Transverse colon (tissue), 4 donors: ENCODE measurements around the gene P4HA1.

Source experiments
- CTCF ChIP-seq, 5 experiments: fragments of 200-600 bp in 3 of 5; fragments of 450-650 bp in 2 of 5; sonication (generic) in 3 of 5; IDR thresholded peaks; 1 replicate in 2 of 5; 2 replicates in 3 of 5; pipeline ENCODE4 v1.5.1; 2016 to 2017; ENCODE audit warnings: antibody characterized with exemption in 5 of 5, inconsistent platforms in 3 of 5, mild to moderate bottlenecking in 2 of 5, moderate library complexity in 1 of 5
- POLR2AphosphoS5 ChIP-seq, 3 donors: sonication (generic); formaldehyde crosslinking; IDR thresholded peaks; one replicate each; pipeline ENCODE4 v1.6.1; 2016; ENCODE audit warnings: antibody characterized with exemption in 3 of 3

- TF ChIP-seq CTCF (IDR thresholded peaks at IDR 0.05) (no peak), POLR2AphosphoS5 (IDR thresholded peaks at IDR 0.05) (no peak)
Measured at GRCh38 chr10:73086816-73087215, 9.8 kb downstream of the P4HA1 start.
